Measurements from ENCODE around the gene E2F3. TPM values are rescaled to one million over a fixed set of nuclear protein-coding genes. Genes with fewer than 3 reads are reported as not detected.
A peak's percentile ranks its signal among the peaks of the same experiment; 100 is the strongest.

Gene E2F3
- total RNA-seq, 4 donors from 2014 or later = 1.8 to 5.5 (median 3.3) TPM

DNA sequence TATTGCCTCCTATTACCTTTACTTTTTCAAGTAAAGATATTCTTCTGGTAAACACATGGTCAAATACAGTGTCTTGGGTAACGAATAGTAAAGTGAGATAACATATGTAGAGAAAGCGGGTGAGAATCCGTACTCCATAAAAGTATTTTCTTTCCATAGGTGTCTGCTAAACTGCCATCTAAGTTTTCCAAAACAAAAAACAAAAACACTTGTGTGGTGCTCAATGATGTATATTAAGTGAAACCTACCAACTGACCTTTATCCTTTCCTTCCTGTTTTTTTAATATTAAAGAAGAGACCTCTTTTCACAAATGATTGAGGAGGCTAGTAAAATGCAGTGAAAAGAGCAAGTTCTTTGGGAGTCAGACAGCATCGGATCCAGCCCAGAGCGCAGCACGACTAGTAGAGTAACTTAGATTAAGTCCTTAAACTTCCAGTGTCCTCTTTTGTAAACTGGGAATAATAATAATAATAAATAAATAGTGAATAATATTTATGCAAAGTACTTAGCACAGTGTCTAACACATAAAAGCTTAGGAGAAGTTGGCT is 132.1 kb downstream of the E2F3 start:
- TF ChIP-seq, protein P1, sequence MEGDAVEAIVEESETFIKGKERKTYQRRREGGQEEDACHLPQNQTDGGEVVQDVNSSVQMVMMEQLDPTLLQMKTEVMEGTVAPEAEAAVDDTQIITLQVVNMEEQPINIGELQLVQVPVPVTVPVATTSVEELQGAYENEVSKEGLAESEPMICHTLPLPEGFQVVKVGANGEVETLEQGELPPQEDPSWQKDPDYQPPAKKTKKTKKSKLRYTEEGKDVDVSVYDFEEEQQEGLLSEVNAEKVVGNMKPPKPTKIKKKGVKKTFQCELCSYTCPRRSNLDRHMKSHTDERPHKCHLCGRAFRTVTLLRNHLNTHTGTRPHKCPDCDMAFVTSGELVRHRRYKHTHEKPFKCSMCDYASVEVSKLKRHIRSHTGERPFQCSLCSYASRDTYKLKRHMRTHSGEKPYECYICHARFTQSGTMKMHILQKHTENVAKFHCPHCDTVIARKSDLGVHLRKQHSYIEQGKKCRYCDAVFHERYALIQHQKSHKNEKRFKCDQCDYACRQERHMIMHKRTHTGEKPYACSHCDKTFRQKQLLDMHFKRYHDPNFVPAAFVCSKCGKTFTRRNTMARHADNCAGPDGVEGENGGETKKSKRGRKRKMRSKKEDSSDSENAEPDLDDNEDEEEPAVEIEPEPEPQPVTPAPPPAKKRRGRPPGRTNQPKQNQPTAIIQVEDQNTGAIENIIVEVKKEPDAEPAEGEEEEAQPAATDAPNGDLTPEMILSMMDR (IDR thresholded peaks at IDR 0.05) = no peak
- TF ChIP-seq POLR2A (IDR thresholded peaks at IDR 0.05) = no peak
- intact Hi-C loops (cut with DNase I; ENCODE audit: low total_unique reads) = no loop called here
- H3K36me3 ChIP-seq = no peaks in the 10 kb centered on the region
- no peaks in the 10 kb centered on the region for H3K27me3 ChIP-seq
- peak overlapping the region; percentile 49 to 74 for H3K4me3 ChIP-seq
- no peaks in the 10 kb centered on the region for H3K9me3 ChIP-seq
- DNase-seq = no peak
- no peaks in the 10 kb centered on the region for H3K4me1 ChIP-seq
- peak overlapping the region; percentile 80 to 85 for H3K27ac ChIP-seq

DNA sequence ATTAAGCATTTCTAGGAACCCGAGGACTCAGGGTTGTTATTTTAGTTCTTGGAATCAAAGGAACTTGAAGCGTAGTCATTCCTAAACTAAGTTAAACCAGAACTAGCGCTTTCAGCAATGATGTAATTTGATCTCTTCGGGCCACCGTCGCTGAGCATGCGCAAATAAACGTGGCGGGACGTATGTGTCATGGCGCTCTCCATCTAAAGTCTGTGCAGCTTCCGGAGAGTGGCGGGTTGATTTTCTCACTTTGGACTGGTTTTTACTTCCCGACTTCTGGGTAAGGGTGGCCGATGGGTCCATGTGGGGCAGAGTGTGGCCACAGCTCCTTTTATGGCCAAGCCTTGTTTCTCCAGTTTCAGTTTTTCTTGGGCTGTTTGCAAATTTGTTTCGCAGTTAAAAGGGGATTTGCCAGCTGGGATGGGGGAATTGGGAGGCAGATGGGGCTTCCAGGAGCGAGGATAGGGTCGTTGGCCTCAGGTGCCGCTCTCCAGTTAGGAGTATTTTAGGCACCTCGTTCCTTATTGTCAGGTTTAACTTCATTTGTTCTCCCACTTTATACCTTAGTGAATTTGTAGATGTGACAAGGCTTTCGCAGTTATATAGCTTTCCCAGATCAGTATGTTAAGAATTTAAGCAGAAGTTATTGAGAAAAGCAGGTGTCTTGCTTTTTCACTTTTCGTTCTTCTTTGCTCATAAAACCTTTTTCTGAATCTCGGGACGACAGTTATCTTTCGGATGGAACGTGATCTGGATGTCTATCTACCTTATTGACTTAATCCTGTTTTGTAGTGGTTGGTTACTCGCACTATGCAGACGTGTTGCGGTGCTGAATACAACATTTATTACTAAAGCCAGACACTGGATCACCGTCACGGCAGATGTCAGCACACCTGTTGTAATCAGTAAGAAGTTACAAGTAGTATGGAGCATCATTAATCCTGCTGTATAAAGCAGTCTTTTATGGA is 132.9 kb downstream of the E2F3 start, which contains the start of gene CDKAL1:
TSS of gene CDKAL1 (plus strand) at position 163 of the 968 bp plus-strand sequence. CDS start 11,894 bp downstream, outside the sequence.
- peak within 1 kb of the TSS; percentile 49 to 74 for H3K4me3 ChIP-seq
- no peaks in the 10 kb centered on the region for H3K9me3 ChIP-seq
- intact Hi-C loops (cut with DNase I; ENCODE audit: low total_unique reads) = no loop called here
- peak; percentile 90 to 92 for DNase-seq
- H3K36me3 ChIP-seq = no peaks in the 10 kb centered on the region
- no peaks in the 10 kb centered on the region for H3K27me3 ChIP-seq
- H3K4me1 ChIP-seq = no peaks in the 10 kb centered on the region
- H3K27ac ChIP-seq = peak within 1 kb of the TSS; percentile 80 to 85
- peak in 1 of 2 donors; percentile 42 for TF ChIP-seq POLR2A (IDR thresholded peaks at IDR 0.05)
- TF ChIP-seq, protein P1 (IDR thresholded peaks at IDR 0.05) = peak in 2 of 4 experiments; percentile 11 to 20

DNA sequence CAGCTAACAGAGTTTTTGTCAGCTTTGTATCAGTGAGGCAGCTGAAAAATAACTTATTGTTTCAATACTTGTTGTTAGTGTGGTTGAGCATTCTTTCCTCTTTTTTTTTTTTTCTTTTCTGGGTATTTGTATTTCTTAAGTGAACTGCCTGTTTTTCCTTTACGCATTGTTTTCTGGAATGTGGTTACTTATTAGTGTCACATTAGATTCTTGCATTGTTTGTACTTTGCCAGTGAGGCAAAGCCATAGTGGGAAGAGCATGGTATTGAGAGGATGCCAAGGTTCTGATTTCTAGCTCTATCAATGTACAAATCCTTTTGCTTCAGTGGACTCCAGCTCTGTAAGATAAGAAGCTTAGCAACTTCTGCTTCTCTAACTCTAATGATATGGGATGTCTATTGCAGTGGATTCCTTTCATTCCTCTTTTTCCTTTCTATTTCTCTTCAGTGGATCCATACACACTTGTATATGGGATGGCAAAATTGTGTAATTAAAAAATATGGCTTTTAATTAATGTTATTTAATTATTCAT is 136.5 kb downstream of the E2F3 start:
- Histone ChIP-seq H3K27me3 (no peaks in the 10 kb centered on the region), H3K4me3 (no peak overlapping the region), H3K9me3 (no peaks in the 10 kb centered on the region), H3K4me1 (peaks cover 0 to 5% of the 10 kb centered on the region in 2 donors), H3K36me3 (no peaks in the 10 kb centered on the region), H3K27ac (no peak overlapping the region)
- TF ChIP-seq POLR2A (IDR thresholded peaks at IDR 0.05) = no peak
- TF ChIP-seq, protein P1 (IDR thresholded peaks at IDR 0.05) = no peak
- intact Hi-C loops (cut with DNase I; ENCODE audit: low total_unique reads) = no loop called here
- no peak for DNase-seq

DNA sequence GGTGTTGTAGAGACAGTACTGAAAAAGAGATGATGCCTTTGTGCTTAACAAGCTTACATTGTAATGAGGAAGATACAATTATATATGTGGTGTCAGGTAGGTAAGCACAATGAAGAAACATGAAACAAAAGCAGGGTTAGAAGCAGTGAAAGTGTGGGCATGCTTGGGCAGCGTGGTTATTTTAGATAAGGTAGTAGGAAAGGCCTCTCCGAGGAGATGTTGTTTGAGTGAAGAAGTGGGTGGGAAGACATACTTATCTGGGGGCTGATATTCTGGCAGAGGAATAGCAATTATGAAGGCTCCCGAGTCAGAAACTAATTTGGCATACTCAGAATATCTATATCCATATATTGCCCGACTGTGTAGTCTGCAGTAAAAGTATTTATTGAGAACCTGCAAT is 137.2 kb downstream of the E2F3 start:
- no peak for DNase-seq

More for the DNA sequence above, 137.2 kb downstream of the E2F3 start:
- no peak for TF ChIP-seq POLR2A (IDR thresholded peaks at IDR 0.05)
- TF ChIP-seq, protein P1 (IDR thresholded peaks at IDR 0.05) = no peak
- H3K36me3 ChIP-seq = no peaks in the 10 kb centered on the region
- H3K4me1 ChIP-seq = peaks cover 0 to 6% of the 10 kb centered on the region in 2 donors
- no peak overlapping the region for H3K27ac ChIP-seq
- no peaks in the 10 kb centered on the region for H3K9me3 ChIP-seq
- no peak overlapping the region for H3K4me3 ChIP-seq
- no peaks in the 10 kb centered on the region for H3K27me3 ChIP-seq
- intact Hi-C loops (cut with DNase I; ENCODE audit: low total_unique reads) = no loop called here

Data from uterus (tissue), 4 donors.